GM18867 (cell line): ENCODE measurements around the gene FANCM.
"Not testable (repeated sequence)": the region's sequence is repeated elsewhere in the genome, so short reads cannot be mapped to it uniquely, and the experiment has no call there.

ENCODE experiments used
- ATAC-seq: cut with Tn5 transposase; IDR thresholded peaks from one replicate; pipeline ENCODE4 v1.9.1; 2021; ENCODE audit warnings: mild to moderate bottlenecking, moderate library complexity; ENCODE audit not compliant: unreplicated experiment

FANCM gene

DNA sequence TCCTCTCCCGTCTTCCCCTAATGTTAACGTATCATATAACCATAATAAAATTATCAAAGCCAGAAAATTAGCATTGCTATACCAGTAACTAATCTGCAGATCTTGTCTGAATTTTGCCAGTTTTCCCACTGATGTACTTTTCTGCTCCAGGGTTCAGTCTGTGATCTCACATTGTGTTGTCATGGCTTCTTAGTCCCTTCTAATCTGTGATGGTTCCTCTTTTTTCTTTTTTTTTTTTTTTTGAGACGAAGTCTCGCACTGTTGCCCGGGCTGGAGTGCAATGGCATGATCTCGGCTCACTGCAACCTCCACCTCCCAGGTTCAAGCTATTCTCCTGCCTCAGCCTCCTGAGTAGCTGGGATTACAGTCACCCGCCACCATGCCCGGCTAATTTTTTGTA lies 6.4 kb downstream of the FANCM start:
- ATAC-seq, result not testable (repeated sequence)

DNA sequence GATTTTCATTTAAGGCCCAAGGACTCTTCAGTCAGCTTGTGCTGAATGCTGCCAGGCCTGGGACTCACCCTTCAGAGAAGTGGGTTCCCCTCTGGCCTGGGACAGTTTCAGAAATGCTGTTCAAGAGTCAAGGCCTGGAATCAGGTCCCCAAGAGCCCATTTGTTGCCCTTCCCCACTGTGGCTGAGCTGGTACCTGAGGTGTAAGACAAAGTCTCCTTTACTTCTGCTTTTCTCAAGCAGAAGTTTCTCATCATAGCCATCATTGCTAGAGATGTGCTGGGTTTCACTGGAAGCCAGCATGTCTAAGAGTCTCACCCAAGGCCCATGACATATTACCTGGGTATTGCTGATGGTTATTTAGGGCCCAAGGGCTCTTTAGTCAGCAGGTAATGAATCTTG lies 8.9 kb downstream of the FANCM start:
- ATAC-seq, result peak; percentile 60

DNA sequence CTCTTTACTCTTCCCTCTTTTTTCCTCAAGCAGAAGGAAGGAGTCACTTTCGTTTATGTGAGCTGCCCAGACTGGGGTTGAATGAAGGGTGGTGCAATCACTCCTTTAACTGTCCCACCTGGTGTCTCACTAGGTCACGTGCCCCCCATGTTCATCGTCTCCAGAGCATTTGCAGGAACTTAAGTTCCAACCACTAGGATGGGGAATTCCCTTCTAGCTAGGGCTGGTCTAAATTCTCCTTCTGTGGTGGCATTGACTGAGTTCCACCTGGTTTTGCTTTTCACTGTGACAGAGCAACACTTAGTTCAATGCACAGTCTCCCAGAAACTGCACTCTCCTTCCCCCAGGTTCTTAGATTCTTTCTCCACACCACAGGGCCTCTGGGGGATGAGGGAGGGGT lies 9.5 kb downstream of the FANCM start:
- peak; percentile 37 for ATAC-seq

DNA sequence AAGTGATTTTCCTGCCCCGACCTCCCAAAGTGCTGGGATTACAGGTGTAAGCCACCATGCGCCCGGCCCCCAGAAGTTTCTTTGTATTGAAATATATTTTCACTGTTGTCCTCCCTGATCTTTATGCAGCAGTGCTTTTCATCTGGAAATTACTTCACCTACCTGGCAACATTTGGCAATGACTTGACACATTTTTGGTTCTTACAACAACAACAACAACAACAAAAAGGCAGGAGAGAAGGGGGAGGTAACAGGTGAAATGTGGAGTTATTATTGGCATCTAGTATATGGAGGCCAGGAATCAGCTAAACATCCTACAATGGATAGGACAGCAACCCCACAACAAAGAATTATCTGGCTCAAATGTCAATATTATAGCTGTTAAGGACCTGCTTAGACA lies 13.9 kb downstream of the FANCM start:
- no peak for ATAC-seq

DNA sequence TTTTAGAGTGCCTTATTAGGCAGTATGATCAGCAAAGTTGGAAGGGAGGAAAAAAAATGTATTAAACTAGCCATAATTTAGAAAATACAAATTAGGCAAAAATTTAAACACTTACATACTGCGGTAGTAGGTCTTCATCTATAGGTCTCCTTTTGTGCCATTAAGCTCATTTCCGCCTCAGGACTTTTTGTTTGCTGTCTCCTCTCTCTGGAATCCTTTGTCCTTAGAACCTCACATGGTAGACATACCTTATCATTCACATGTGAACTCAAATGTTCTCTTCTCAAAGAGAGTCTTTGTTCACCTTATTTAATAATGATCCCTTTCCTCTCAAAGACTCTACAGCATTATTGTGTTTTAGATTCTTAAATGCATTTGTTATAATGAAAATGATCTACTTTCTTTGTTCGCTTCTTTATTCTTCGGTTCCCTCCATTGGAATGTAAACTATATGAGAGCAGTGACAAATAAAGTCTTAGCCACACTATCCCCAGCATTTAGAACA lies 14.7 kb downstream of the FANCM start:
- no peak for ATAC-seq

DNA sequence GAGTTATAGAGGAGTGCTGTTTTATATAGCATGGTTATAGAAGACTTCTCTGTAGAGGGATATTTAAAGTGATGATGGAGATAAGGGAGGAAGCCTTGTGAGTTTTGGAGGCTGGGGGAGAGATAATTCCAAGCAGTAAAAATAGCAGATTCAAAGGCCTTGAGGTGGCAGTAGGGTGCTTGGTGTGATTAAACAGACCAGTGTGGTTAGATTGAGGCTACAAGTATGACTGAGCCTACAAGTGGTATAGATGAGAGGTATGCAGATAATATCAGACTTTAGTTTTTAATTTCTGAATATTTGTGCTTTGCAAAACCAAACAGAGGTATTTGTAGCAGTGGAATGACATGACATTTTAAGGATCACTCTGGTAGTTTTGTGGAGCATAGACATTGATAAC lies 20.3 kb downstream of the FANCM start:
- no peak for ATAC-seq

DNA sequence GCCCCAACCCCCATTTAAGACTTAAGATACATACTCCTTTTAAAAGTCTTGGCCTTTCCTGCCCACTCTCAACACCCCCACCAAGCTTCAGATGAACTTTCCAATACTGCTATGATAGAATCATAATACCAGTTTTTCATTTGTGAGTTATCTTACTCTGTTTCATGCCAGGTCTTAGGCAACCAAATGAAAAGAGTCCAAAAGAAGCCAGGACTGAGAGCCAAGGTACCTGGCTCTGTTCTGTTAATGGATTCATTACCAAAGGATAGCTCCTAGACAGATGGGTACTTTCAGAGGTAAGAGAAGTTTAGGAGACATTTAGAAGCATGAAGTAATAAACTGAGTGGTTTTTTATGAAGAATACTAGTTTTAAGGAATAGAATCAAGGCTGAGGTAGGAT lies 34.2 kb downstream of the FANCM start:
- no peak for ATAC-seq

DNA sequence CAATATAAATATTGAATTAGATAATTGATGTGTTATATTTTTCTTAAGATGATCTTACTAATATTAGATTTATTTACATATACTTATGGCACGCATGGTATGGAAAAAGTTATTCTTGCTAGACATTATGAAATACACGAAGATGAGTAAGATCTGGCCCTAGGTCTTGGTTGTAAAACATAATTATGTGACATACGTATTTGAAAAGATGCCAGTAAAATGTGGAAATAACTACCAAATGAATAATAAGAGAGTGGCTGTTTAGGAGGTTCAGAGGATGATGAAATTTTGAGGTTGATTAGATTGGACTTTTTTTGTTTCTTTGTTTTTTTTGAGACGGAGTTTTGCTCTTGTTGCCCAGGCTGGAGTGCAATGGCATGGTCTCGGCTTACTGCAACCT lies 41.3 kb downstream of the FANCM start:
- no peak for ATAC-seq

DNA sequence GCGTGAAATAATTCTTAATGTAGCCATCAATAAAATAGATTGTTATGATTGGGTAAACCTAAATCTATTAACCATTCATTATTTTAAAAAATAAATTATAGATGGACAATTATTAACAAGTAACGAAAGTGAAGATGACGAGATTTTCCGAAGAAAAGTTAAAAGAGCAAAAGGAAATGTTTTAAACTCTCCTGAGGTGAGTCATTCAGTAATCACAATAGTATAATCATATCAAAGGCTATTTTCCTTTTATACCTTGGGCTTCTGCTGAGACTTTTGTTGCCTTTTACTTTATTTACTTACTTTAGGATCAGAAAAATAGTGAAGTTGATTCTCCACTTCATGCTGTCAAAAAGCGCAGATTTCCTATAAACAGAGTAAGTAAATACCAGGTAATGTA lies 45.6 kb downstream of the FANCM start:
- ATAC-seq, result no peak

DNA sequence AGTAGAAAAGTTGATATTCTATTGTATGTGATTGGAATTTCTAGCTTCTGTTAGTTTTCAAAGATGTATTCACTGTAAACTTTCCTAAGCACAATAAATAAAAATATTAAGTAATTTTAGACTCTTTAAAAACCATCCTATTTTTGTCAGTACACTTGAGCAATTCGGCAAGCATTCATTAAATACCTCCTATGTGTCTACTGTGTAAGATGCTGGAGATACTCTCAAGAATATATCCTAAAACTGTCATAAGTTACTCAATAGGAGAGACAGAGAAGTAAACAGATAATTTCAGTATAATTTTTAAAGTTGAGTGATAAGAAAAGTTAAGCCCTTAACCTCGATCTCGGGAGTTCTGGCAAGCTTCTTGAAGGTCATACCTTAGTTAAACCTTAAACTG lies 46.1 kb downstream of the FANCM start:
- no peak for ATAC-seq

DNA sequence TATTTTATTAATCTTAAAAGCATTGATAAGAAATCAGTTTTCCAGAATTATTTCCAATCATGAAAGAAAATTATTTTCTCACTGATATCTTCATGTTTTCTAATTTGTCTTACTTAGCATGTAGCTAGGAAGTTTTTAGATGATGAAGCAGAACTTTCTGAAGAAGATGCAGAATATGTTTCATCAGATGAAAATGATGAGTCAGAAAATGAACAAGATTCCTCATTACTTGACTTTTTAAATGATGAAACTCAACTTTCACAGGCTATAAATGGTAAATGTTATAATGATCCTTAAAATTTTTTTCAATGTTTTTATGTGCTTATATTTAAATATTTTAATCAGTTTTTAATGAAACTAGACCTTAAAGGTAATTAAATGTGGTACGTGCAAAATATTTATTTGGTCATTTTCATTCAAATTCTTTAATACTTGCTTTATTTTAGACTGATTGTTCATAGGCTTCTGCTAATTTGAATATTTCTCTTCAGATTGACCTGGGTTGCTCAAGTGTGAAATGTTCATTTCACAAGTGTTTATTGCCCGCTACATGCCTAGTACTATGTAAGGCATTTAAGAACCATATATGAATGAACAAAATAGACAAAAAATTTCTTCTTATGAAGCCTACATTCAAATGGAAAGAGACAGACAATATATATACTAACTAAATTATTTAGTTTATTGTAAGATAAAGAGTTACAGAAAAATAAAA lies 49.5 kb downstream of the FANCM start:
- peak; percentile 47 for ATAC-seq

DNA sequence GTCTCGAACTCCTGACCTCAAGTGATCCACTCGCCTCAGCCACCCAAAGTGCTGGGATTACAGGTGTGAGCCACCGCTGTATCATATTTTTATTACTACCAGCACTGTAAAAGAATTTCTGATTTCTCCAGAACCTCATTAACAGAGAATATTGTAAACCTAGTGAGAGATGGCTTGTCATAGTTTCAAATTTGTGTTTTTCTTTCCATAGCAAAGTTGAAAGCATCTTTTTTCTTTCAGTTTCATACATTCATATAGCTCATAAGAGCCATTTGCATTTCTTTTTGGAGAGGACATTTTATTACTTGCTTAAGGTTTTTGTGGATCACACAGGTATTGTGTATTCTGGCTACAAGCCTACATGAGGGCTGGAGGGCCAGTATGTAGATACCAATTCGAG lies 59.2 kb downstream of the FANCM start:
- peak; percentile 87 for ATAC-seq

DNA sequence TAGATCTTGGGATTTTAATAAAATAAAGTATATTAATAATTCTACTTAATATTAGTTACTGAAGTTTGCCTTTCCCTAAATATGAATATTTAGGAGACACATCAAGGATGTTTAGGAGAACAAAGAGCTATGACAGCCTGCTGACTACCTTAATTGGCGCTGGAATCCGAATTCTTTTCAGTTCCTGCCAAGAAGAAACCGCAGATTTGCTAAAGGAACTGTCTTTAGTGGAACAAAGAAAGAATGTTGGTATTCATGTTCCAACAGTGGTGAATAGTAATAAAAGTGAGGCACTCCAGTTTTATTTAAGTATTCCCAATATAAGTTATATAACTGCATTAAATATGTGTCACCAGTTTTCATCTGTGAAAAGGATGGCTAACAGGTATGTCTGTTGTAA lies 62.8 kb downstream of the FANCM start:
- no peak for ATAC-seq

DNA sequence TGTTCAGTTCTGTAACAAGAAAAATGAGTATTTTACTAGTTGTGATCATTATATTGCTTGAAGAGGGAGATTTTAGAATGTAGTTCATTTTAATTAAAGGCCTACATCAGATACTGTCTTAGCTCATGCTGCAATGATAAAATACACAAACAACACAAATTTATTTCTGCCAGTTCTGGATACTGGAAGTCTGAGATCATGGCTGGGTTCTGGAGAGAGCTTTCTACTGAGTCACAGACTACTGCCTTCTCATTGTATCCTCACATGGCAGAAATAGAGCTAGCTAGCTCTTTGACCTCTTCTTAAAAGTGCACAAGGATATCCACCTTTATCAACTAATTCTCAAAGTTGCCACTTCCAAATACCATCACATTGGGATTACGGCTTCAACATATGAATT lies 63.5 kb downstream of the FANCM start:
- no peak for ATAC-seq

DNA sequence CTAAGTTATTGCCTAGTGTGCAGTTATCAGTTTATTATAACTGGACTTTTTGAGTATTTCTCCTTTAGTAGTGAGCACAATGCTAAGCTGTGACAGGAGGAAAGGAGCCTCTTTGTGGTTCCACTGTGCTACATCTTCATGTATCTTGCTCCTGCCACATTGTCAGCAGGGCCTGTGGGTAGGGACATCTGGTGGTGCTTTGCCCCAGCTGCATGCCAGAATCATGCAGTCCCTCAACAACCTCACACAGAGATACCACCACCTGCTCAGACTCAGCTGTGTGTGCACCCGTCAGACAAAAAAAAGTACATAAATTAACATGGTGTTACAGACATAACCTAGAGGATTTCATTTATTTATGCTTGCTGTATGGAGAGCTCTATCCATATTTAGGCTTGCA lies 66.2 kb downstream of the FANCM start:
- peak; percentile 72 for ATAC-seq

DNA sequence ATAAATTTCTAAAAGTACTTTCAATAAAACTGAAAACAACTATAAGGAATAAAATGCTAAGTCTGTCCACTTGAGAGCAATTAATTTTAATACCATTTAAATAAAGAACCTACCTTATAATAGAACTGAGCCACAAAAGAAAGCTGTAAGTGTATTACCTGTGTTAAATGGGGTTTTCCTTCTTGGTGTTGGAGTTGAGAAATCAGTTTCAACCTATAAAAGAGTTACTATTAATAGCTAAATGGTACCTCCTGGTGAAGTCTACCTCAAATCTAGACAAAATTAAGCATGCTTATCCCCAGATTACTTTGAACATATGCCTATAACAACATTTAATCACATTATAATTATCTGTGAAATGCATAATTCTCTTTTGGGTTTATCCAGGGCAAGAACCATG lies 68.5 kb downstream of the FANCM start:
- no peak for ATAC-seq

DNA sequence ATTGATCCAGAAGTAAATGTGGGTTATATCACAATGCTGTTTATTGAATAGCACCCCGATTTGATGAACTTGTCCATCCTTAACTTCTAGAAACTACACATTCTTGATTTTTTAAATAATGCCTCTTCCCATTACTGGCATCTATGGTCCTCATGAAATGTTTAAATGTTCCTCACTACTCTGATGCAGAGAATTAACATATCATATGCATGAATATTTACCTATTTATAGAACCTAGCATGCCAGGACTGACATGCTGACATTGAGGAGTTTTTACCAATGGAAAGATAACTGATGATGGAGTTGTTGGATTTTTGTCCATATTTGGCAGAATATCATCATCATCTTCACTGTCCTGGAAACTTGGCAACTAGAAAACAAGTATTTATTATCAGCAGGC lies 74.4 kb downstream of the FANCM start:
- no peak for ATAC-seq

DNA sequence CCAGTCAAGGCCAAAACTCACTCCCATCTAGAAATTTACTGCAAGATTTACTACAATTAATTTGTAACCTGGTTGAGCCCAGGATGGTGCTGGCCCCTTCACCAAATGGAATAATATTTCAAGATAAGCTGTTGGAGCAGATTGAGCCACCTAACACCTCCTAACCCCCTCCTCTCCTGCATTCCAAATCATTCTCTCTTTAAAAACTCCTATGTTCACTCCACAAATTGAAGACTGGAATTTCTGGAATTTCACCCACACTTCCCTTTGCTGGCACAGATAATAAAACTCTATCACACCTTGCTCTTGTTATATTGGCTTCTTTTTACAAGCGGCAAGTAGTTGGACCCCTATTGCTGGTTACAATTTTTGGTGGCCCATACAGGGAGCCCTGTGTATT lies 75.6 kb downstream of the FANCM start:
- no peak for ATAC-seq

DNA sequence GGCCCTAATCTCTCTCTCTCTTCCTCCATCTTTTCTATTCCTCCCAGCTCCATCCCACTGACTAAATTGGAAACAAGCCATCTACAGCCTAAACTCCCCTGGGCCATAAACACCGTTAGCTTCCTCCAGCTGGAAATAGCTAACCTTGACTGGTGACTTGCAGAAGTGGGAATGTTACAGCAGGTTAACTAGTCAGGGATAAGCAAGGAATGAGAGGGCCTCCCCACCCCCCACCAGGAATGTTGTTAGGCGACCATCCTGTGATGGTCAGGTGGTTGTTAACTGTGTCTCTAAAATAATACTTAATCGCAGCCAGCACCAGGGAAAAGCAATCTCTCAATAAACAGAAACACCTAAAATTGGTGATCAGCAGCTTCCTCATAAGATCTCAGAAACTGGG lies 76.5 kb downstream of the FANCM start:
- ATAC-seq, result no peak

DNA sequence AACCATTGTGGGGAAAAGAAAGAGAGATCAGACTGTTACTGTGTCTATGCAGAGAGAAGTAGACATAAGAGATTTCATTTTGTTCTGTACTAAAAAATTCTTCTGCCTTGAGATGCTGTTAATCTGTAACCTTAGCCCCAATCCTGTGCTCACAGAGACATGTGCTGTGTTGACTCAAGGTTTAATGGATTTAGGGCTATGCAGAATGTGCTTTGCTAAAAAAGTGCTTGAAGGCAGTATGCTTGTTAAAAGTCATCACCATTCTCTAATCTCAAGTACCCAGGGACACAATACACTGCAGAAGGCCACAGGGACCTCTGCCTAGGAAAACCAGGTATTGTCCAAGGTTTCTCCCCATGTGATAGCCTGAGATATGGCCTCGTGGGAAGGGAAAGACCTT lies 78.0 kb downstream of the FANCM start:
- ATAC-seq, result not testable (repeated sequence)

DNA sequence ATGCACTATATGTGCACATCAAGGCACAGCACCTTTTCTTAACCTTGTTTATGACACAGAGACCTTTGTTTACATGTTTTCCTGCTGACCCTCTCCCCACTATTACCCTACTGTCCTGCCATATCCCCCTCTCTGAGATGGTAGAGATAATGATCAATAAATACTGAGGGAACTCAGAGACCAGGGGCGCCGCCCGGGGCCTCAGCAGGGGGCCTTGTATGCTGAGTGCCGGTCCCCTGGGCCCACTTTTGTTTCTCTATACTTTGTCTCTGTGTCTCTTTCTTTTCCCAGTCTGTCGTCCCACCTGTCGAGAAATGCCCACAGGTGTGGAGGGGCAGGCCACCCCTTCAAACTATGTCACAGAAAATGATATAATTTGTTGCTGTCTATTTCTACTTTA lies 78.6 kb downstream of the FANCM start:
- ATAC-seq, result not testable (repeated sequence)

DNA sequence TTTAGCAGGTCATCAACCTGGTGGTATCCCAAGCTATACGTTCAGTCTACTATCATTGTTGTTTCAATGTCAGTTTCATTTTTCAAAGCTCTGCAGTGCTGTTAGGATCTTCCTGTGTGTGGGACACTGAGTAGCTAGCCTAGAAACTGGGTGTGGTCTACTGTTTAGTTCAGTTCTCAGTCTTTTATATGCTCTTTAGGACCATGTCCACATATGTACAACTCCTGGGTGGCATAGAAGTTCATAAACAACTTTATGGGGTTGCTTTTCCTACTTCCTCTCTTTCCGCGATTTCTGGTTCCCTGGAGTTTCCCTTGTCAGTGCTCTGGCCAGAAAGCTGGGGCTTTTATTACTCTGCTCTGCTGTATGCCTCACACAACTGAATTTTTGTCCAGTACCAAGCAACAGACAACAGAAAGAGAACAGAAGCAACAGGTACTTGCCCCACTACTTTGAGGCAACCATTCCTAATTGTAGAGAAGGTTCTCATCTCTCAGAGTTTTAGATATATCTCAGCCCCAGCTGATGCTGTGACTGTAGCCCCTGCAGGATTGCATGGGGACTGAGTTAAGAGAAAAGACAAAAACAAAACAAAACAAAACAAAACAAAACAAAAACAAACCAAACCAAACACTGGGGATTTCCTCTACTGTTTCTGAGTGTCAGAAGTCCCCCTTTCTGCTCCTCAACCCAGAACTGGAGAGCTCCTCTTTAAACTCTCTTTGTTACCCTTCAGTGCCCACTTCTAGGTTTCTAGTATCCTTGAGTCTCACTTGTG lies 86.9 kb downstream of the FANCM start:
- no peak for ATAC-seq
